Measurements from ENCODE around the gene ZNF317.
A peak's percentile ranks its signal among the peaks of the same experiment; 100 is the strongest.
"Not testable (repeated sequence)": the region's sequence is repeated elsewhere in the genome, so short reads cannot be mapped to it uniquely, and the experiment has no call there.

The ZNF317 gene

GRCh38 chr19:9175326-9175725 lies 35.1 kb downstream of the ZNF317 start:
- DNase-seq (ENCODE audit: low read depth), result no peak

- no peak for DNase-seq (ENCODE audit: low read depth)
Observed at GRCh38 chr19:9178901-9179300, 38.7 kb downstream of the ZNF317 start, which contains the start of gene OR7D2. OR7D2 (plus strand) TSS chr19:9178979; CDS start chr19:9185782, 6,803 bp downstream.

GRCh38 chr19:9183000-9183399 lies 42.8 kb downstream of the ZNF317 start:
- no peak for DNase-seq (ENCODE audit: low read depth)

- DNase-seq (ENCODE audit: low read depth), result no peak
Observed at GRCh38 chr19:9187191-9187590, 47.0 kb downstream of the ZNF317 start.

GRCh38 chr19:9189535-9189934 lies 49.3 kb downstream of the ZNF317 start:
- DNase-seq (ENCODE audit: low read depth), result no peak

- DNase-seq (ENCODE audit: low read depth), result not testable (repeated sequence)
Observed at GRCh38 chr19:9198044-9198443, 57.8 kb downstream of the ZNF317 start.

- peak; percentile 33 for DNase-seq (ENCODE audit: low read depth)
Observed at GRCh38 chr19:9205501-9206113, 65.4 kb downstream of the ZNF317 start.

Data from stimulated activated CD8-positive, alpha-beta memory T cell treated with anti-CD3 and anti-CD28 coated beads, Interleukin-7, amount 100 ng/mL, for 24 hours (primary cell).